ENCODE results near the gene MCM5.
"Not testable (repeated sequence)": the region's sequence is repeated elsewhere in the genome, so short reads cannot be mapped to it uniquely, and the experiment has no call there.

The MCM5 gene

DNA sequence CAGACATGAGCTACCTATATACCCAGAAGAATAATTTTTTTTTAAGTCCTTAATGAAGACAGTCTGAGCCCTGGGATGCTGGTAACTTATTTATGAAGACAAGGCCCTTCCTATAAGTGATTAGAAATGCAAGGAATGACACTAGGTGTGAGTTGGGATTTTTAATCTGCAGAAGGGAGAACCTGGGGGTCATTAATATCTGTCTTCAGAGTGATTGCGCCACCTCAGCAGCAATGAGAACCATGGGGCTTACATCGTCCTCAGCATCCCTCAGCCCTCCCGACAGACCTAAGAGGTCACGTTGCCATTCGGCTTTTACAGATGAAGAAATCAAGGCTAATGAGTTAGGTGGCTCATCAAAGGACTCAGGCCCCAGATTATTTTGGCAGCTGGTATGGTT is 55.6 kb downstream of the MCM5 start:
- DNase-seq (ENCODE audit: low spot score in 2 of 2) (no peak), ATAC-seq (replicated peaks; ENCODE audit: extremely low read depth, poor library complexity, severe bottlenecking) (no peak)
- H3K36me3 Mint-ChIP-seq (ENCODE audit: insufficient read depth): no peaks in the 10 kb centered on the region
- no peaks in the 10 kb centered on the region for H3K27me3 Mint-ChIP-seq
- H3K9me3 Mint-ChIP-seq: no peaks in the 10 kb centered on the region
- H3K4me1 Mint-ChIP-seq: no peaks in the 10 kb centered on the region
- H3K4me3 Mint-ChIP-seq: no peak overlapping the region
- no peak overlapping the region for H3K27ac Mint-ChIP-seq (ENCODE audit: low read depth)

DNA sequence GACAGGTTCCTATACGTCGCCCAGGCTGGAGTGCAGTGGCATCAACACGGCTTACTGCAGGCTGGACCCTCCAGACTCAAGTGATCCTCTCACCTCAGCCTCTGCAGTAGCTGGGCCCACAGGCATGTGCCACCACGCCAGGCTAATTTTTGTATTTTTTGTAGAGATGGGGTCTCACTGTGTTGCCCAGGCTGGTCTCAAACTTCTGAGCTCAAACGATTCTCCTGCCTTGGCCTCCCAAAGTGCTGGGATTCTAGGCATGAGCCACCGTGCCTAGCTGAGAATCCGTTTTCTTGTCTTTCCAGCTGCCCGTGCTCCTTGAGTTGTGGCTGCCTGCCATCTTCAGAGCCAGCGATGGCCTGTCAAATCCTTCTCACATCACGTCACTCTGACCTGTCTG is 56.8 kb downstream of the MCM5 start:
- H3K36me3 Mint-ChIP-seq (ENCODE audit: insufficient read depth): no peaks in the 10 kb centered on the region
- no peaks in the 10 kb centered on the region for H3K27me3 Mint-ChIP-seq
- DNase-seq (ENCODE audit: low spot score in 2 of 2): no peak
- H3K27ac Mint-ChIP-seq (ENCODE audit: low read depth): no peak overlapping the region
- ATAC-seq (replicated peaks; ENCODE audit: extremely low read depth, poor library complexity, severe bottlenecking): no peak
- no peak overlapping the region for H3K4me3 Mint-ChIP-seq
- H3K4me1 Mint-ChIP-seq: no peaks in the 10 kb centered on the region
- H3K9me3 Mint-ChIP-seq: no peaks in the 10 kb centered on the region

DNA sequence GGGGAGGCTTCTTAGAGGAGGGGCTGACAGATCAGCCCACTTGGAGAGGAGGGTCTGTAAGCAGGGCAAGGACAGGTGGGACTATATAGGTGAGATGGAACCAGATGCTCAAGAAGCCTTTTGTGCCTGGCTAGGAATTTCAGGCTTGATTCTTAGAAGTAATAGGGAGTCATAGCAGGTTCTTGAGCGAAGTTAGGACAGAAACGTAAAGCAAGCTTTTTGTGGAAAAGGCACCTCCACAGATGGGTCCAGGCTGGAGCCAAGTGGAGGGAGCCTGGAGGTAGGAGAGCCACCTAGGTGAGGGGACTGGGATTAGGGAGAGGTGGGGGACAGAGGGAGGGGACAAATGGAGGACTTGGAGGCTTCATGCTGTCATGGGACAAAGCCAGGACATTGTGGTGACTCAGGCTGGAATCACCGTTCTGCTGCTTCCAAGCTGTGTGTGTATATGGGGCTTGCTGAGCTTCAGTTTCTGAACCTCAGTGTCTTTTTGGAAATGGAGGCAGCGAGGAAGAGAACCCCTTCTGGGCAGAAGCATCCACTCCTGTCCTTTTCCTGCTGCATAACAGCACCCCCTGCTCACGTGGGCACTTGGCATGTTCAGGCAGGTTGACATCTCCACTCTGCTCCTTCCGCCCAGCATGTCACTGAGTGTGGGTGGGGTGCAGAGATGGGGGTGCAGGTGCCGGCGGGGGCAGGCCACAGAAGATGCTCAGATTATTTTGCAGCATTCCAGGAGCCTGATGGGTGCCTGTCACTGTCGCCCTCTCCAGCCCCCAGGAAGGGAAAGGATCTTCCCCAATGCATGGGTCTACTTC is 58.0 kb downstream of the MCM5 start:
- Mint-ChIP-seq H3K27me3 (no peaks in the 10 kb centered on the region), H3K27ac (ENCODE audit: low read depth) (no peak overlapping the region), H3K4me3 (no peak overlapping the region), H3K36me3 (ENCODE audit: insufficient read depth) (no peaks in the 10 kb centered on the region), H3K4me1 (no peaks in the 10 kb centered on the region), H3K9me3 (no peaks in the 10 kb centered on the region)
- no peak for ATAC-seq (replicated peaks; ENCODE audit: extremely low read depth, poor library complexity, severe bottlenecking)
- no peak for DNase-seq (ENCODE audit: low spot score in 2 of 2)

DNA sequence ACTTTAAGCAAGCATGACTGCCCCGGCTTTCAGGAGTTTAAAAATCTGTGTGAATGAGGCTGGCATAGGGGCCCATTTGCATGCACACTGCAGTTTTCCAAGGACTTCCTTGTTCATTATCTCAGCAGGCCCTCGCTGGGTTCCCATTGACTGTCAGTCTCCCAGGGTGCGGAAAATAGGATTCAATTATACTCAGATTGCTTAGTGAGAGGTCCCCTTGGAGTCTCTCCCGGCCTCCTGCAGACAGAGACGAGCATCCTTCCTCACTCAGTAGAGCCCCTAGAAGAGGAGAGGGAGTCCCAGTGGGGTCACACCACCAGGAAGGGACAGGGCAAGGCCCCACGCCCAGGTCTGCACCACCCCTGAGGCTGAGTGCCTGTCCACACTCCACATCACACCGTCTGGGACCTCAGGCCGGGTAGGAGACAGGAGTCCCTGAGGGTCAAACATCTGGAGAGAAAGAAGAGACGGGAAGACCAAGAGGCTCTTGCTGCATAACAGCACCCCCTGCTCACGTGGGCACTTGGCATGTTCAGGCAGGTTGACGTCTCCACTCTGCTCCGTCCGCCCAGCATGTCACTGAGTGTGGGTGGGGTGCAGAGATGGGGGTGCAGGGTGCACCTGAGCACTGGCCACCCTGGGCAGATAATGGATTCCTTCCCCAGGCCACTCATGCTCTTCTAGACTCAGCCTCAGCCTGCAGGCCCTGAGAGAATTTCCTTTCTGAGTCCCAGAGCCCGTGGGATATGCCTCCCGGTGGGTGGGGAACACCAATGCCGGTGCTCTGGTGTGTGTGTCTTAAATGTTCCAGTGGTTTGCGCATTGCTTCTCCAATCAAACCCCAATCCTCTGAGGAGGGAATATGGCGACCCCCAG is 58.8 kb downstream of the MCM5 start:
- H3K27ac Mint-ChIP-seq (ENCODE audit: low read depth): no peak overlapping the region
- ATAC-seq (replicated peaks; ENCODE audit: extremely low read depth, poor library complexity, severe bottlenecking) (no peak), DNase-seq (ENCODE audit: low spot score in 2 of 2) (no peak)
- no peaks in the 10 kb centered on the region for H3K4me1 Mint-ChIP-seq
- no peak overlapping the region for H3K4me3 Mint-ChIP-seq
- H3K9me3 Mint-ChIP-seq: peaks cover 5% of the 10 kb centered on the region
- H3K36me3 Mint-ChIP-seq (ENCODE audit: insufficient read depth): no peaks in the 10 kb centered on the region
- H3K27me3 Mint-ChIP-seq: no peaks in the 10 kb centered on the region

DNA sequence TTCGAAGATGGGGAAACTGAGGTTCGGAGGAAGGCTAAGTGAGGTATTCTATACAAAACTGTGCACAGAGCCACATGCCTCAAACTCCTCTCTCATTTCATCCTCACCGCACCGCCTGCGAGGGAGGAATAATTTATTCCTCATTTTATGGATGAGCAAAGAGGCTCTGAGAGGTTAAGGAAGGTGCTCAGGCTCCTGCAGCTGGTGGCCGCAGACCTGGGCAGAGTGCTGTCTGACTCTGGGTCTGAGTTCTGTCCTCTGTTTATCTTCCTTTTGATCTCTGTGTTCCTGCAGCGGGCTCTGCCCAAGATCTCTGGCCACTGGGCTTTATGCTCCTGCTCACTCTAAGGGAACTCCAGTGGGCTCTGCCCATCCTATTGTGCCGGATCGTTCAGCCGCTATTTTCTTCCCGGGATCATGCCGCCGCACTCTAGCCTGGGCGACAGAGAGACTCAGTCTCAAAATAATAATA is 59.5 kb downstream of the MCM5 start:
- ATAC-seq (replicated peaks; ENCODE audit: extremely low read depth, poor library complexity, severe bottlenecking) (no peak), DNase-seq (ENCODE audit: low spot score in 2 of 2) (no peak)
- no peaks in the 10 kb centered on the region for H3K4me1 Mint-ChIP-seq
- no peak overlapping the region for H3K27ac Mint-ChIP-seq (ENCODE audit: low read depth)
- H3K36me3 Mint-ChIP-seq (ENCODE audit: insufficient read depth): no peaks in the 10 kb centered on the region
- peaks cover 6% of the 10 kb centered on the region for H3K9me3 Mint-ChIP-seq
- no peak overlapping the region for H3K4me3 Mint-ChIP-seq
- no peaks in the 10 kb centered on the region for H3K27me3 Mint-ChIP-seq

DNA sequence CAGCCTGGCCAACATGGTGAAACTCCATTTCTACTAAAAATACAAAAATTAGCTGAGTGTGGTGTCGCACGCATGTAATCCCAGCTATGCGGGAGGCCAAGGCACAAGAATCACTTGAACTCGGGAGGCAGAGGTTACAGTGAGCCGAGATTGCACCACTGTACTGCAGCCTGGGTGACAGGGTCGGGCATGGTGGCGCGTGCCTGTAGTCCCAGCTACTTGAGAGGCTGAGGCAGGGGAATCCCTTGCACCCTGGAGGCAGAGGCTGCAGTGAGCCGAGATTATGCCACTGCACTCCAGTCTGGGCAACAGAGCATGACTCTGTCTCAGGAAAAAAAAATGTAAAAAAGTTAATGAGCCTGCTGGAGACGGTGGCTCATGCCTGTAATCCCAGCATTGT is 60.0 kb downstream of the MCM5 start:
- not testable (repeated sequence) for H3K27ac Mint-ChIP-seq (ENCODE audit: low read depth); H3K36me3 Mint-ChIP-seq (ENCODE audit: insufficient read depth); H3K9me3 Mint-ChIP-seq; H3K4me3 Mint-ChIP-seq; H3K4me1 Mint-ChIP-seq; ATAC-seq (replicated peaks; ENCODE audit: extremely low read depth, poor library complexity, severe bottlenecking); DNase-seq (ENCODE audit: low spot score in 2 of 2); H3K27me3 Mint-ChIP-seq

DNA sequence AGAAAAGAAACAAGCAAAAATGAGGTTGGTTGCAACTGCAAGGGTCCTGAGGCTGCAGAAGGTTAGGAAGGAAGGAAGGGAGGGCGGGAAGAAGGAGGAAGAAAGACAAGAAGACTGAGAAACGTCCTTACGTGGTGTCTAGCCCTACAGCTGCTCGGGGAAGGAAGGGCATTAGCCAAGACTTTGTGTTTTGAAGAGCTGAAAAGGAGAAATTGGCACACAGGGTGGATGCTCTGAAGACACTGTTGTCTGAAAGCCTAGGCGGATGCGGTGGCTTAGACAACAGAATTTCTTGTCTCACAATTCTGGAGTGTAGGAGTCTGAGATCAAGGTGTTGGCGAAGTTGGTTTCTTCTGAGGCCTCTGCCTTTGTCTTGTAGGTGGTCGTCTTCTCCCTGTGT is 60.7 kb downstream of the MCM5 start:
- Mint-ChIP-seq H3K36me3 (ENCODE audit: insufficient read depth) (no peaks in the 10 kb centered on the region), H3K27me3 (no peaks in the 10 kb centered on the region), H3K4me1 (no peaks in the 10 kb centered on the region), H3K27ac (ENCODE audit: low read depth) (no peak overlapping the region), H3K9me3 (peaks cover 6% of the 10 kb centered on the region), H3K4me3 (no peak overlapping the region)
- ATAC-seq (replicated peaks; ENCODE audit: extremely low read depth, poor library complexity, severe bottlenecking): no peak
- no peak for DNase-seq (ENCODE audit: low spot score in 2 of 2)

DNA sequence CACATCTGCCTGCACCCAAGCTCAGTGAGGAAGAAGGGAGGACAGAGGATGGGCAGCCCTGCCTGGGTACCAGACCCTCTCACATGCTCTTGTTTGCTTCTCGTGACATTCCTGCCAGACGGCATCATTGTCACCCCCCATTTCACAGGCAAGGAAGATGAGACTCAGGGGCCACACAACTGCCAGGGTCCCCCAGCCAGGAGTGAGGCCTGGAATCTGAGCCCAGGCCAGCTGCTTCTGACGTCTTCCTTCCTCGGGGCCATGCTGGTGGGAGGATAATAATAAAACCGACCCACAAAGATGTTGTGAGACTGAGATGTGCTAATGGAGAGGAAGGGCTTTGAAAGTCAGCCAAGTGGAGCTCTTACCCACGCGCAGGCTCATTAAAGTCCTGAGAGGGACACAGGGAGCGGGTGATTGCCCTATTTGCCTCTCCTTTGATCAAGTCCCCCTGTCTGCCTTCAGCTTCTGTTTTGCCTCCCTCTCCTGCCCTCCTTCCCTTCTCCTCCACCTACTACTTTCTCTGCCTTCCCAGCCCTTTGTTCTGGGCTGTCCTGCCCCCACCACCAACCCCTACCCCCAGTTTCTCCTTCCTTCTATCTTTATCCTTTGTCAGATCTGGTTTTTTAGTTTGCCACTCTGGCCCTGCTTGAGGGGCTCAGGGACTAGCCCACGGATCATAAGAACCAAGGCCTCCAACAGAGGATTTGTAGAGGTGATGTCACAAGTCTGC is 62.7 kb downstream of the MCM5 start:
- Mint-ChIP-seq H3K27ac (ENCODE audit: low read depth) (no peak overlapping the region), H3K36me3 (ENCODE audit: insufficient read depth) (no peaks in the 10 kb centered on the region), H3K4me1 (no peaks in the 10 kb centered on the region), H3K27me3 (no peaks in the 10 kb centered on the region), H3K9me3 (peaks cover 6% of the 10 kb centered on the region), H3K4me3 (no peak overlapping the region)
- ATAC-seq (replicated peaks; ENCODE audit: extremely low read depth, poor library complexity, severe bottlenecking) (no peak), DNase-seq (ENCODE audit: low spot score in 2 of 2) (no peak)

DNA sequence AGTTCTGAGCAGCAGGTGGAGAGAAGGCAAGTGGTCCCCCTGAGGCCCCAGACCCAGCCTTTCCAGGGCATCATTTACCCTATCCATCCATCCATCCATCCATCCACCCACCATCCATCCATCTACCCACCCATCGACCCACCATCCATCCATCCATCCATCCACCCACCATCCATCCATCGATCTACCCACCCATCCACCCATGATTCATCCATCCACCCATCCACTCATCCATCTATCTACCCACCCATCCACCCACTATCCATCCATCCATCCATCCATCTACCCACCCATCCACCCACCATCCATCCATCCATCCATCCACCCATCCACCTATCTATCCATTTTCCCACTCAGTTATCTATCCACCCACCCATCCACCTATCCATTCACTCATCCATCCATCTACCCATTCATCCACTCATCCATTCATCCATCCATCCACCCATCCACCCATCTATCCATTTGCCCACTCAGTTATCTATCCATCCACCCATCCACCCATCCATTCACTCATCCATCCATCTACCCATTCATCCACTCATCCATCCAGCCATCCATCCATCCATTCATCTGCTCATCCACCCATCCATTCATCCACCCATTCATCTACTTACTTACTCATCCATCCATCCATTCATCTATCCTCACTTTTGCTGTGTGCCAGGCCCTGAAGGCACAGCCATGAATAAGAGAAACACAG is 63.4 kb downstream of the MCM5 start:
- Mint-ChIP-seq H3K4me3 (no peak overlapping the region), H3K36me3 (ENCODE audit: insufficient read depth) (no peaks in the 10 kb centered on the region), H3K27ac (ENCODE audit: low read depth) (no peak overlapping the region), H3K4me1 (no peaks in the 10 kb centered on the region), H3K27me3 (no peaks in the 10 kb centered on the region), H3K9me3 (peaks cover 6% of the 10 kb centered on the region)
- ATAC-seq (replicated peaks; ENCODE audit: extremely low read depth, poor library complexity, severe bottlenecking): no peak
- DNase-seq (ENCODE audit: low spot score in 2 of 2): no peak

DNA sequence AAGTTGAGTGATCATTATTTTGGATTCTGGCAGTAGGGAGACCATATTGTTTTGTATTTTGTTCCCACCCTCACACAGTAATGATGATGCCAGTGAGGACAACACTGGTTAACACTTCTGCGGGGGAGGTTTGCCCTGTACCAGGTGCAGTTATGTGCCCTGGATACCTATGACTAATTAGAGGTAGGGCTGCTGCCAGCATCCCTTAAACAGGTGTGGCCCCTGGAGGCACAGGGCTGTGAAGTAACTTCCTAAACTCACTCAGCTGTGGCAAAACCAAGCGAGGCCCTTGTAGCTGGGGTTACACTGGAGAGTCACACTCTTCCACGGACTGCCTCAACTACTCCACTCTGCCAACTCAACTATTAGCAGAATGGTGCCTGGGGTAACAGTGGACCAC is 64.5 kb downstream of the MCM5 start:
- H3K36me3 Mint-ChIP-seq (ENCODE audit: insufficient read depth): no peaks in the 10 kb centered on the region
- H3K4me3 Mint-ChIP-seq: no peak overlapping the region
- H3K4me1 Mint-ChIP-seq: no peaks in the 10 kb centered on the region
- DNase-seq (ENCODE audit: low spot score in 2 of 2): no peak
- peaks cover 6% of the 10 kb centered on the region for H3K9me3 Mint-ChIP-seq
- H3K27ac Mint-ChIP-seq (ENCODE audit: low read depth): no peak overlapping the region
- no peak for ATAC-seq (replicated peaks; ENCODE audit: extremely low read depth, poor library complexity, severe bottlenecking)
- no peaks in the 10 kb centered on the region for H3K27me3 Mint-ChIP-seq

DNA sequence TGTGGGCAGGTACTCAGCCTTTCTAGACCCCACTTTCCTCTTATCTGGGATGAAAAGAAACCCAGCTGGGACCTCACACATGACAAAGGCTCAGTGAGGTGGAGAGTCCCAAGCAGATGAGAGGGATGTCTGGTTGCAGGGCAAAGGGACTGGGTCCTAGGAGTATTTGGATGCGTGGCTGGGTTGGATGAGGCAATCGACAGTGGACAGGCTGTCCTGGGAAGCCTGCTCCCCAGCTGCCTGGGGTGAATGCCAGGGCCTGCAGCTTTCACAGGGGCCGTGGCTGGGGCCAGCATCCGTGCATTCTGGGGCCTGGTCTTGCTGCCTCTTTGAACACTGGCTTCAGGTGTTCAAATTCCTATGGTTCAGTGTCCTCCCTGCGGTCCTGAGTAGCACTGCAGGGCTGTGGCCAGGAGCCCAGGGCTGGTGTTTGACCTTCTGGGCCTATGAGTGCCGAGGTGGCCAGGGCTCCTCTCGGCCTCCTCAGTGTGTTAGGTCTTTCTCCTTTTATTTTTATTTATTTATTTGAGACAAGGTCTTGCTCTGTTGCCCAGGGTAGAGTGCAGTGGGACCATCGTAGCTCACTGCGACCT is 65.3 kb downstream of the MCM5 start:
- Mint-ChIP-seq H3K36me3 (ENCODE audit: insufficient read depth) (no peaks in the 10 kb centered on the region), H3K9me3 (peaks cover 6% of the 10 kb centered on the region), H3K27ac (ENCODE audit: low read depth) (no peak overlapping the region), H3K4me3 (no peak overlapping the region), H3K27me3 (no peaks in the 10 kb centered on the region), H3K4me1 (no peaks in the 10 kb centered on the region)
- DNase-seq (ENCODE audit: low spot score in 2 of 2) (no peak), ATAC-seq (replicated peaks; ENCODE audit: extremely low read depth, poor library complexity, severe bottlenecking) (no peak)

Measured in central memory CD8-positive, alpha-beta T cell (primary cell).